HG03103 (cell line): Measurements from ENCODE around the gene TCAP.
A peak's percentile ranks its signal among the peaks of the same experiment; 100 is the strongest.
"Not testable (repeated sequence)": the region's sequence is repeated elsewhere in the genome, so short reads cannot be mapped to it uniquely, and the experiment has no call there.

ENCODE experiments used
- ATAC-seq: cut with Tn5 transposase; IDR thresholded peaks from one replicate; pipeline ENCODE4 v1.9.1; 2021; ENCODE audit warnings: low read depth; ENCODE audit not compliant: unreplicated experiment

The TCAP gene

DNA sequence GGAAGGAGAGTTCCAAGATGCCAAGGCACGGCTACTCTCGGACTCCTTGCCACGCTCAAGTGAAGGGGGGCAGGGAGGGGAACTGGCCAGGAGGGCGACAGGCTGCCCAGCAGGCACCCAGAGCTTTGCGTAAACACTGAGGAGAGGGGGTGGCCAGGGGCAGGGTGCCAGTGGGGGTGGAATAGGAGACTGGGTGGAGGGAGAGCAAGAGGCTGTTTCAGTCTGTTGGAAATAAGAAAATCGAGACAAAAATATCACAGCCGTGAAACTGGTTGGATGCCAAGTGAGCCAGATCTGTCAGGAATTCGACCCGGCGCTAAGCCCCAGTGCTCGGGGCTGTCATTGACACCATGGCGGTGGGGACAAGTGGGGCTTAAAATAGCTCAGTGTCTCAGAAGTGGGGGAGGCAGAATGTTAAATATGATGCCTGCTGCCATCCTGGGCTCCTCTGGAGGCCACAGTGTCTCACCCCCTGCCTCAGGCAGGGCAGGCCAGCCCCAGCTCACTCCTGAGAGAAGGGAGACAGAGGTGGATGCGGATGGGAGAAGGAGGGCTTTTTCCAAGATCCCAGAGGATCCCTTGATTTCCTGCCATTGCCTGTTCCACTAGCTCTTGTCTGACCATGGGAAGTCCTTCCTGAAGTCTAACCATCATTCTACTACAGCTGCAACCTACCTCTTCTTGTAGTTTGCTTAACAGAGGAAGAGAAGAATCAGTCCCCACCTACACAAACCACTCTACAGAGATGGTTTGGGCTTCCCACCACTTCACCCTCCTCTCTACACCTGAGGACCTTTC lies 12.6 kb downstream of the TCAP start:
- no peak for ATAC-seq

DNA sequence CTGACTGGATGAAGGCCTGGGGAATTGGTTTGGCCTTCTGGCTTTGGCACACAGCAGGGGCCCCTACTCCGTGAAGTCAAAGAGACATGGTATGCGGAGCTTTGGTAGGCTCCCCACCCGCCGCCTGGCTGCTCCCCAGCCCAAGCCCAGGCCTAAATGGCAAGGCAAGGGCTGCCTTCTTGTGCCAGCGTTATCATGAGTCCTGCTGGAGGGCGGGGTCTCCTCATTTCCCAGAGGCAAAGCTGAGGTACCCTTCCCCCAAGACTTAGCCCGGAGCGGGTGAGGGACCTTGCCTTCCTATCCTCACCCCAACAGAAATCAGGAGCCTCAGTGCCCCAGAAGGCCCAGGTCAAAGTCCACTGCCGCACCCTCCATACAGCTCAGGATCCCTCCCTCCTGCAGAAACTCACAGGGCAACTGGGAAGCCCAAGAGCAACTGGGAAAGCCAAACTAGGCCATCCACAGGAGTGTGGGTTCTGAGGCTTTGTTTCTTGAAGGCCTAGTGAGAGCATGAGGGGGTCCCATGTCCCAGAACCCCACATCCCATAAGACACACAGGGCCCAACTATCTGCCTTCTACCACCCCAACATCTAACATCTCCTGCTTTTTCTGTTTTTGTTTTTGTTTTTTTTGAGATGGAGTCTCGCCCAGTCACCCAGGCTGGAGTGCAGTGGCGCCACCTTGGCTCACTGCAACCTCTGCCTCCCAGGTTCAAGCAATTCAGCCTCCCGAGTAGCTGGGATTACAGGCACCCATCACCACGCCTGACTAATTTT lies 13.4 kb downstream of the TCAP start:
- ATAC-seq, result no peak

DNA sequence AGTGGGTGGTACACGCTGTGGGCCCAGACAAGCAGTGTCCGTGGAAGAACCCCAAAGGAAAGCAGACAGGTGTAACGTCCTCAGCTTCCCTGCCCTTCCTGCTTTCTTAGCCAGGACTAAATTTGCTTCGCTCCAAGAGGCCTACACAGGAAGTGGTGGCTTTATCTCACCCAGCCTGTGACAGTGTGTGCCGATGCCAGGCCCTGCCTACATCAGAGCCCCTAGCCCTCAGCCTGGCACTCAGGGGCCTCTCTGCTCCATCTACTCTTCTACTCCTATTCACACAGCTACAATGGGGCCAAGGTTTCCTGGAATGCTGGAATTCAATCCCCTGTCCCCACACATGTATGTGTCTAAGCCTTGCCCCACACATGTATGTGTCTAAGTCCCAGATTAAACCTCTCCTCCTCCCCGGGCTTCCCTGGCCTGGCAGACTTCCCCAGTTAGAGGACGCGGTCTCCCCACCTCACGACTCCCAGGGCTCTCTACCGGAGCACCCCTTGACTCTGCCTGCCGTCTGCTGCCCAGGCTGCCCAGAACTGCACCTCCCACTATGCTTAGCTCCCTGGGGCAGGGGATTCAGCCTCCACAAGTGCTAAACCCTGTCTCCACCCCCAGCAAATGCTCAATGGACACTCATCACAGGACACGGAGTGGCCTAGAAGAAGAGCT lies 14.5 kb downstream of the TCAP start:
- no peak for ATAC-seq

DNA sequence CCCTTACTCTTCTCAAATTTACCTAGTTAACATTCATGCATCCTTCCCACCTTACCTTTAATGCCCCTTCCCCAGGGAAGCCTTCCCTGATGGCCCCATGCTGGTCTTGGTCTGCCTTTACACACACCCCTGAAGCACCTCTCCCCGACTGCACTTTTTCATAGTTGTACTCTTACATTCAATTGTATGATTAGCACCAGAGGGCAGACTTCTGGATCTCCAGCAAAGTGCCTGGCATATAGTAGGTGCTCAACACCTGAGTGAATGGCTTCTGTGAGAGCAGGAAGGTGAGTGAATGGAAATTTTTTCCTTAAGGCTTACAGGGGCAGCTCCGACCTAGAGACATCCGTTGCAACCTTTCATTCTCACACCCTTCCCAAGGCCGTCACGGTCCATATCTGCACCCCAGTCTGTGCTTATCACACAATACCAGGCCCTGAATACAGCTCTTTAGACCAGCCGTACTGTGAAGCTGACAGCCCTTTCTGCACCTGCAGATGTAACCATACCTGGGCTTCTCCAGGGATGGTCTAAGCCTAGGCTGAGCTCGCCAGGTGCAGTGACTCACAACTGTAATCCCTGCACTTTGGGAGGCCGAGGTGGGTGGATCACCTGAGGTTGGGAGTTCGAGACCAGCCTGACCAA lies 18.3 kb downstream of the TCAP start:
- no peak for ATAC-seq

DNA sequence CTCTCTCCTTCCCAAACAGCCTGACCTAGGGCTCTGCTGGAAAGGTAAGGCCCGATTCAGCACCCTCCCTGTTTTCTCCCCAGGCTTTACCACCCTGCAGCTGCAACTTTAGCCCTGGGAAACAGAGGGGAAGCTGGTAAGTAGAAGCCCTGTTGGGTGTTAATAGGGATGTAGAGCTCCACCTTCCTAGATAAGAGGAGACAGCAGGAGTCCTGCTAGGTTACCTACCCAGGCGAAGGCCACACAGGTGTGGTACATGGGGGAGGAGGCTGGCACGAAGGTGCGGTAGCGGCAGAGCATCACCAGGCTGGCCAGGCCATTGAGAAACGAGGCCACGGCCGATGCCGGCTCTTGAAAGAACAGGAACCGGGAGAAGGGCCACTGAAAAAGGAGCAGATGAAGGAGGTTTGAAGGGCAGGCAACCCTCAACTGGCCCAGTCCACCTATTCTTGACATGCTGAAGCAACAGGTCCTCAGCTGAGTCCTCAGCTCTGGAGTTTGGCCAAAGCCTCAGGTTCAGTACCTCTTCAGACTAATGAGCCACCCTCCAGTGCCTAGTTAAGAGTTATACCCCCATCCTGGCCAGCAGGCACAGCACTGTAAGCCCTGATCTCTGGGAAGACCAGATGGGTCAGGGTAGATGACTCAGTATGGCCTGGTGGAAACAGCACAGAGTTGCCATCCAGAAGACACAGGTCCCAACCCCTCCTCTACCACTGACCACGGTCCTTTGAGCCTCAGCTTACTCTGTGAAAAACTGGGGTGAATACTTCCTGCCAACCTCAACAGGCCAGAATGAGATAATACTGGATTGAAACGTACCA lies 19.4 kb downstream of the TCAP start:
- ATAC-seq, result no peak

DNA sequence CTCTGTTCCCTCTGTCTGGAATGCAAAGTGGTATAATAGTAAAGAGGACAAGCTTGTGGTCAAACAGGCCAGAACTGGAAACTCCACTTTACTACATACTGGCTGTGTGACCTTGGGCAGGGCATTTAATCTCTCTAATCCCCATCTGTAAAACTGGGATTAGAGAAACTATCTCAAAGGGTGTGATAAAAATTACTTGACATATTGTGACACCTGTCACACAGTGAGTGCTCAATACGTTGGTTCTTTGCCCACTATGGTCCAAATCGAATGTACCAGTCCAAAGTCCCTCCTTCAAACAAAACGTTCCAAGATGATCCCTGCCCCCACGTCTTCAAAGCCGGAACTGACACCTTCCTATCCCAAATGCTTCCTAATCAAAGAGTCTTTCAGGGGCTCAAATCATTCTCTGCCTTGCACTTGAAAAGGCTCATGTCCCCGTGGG lies 22.0 kb downstream of the TCAP start:
- no peak for ATAC-seq

DNA sequence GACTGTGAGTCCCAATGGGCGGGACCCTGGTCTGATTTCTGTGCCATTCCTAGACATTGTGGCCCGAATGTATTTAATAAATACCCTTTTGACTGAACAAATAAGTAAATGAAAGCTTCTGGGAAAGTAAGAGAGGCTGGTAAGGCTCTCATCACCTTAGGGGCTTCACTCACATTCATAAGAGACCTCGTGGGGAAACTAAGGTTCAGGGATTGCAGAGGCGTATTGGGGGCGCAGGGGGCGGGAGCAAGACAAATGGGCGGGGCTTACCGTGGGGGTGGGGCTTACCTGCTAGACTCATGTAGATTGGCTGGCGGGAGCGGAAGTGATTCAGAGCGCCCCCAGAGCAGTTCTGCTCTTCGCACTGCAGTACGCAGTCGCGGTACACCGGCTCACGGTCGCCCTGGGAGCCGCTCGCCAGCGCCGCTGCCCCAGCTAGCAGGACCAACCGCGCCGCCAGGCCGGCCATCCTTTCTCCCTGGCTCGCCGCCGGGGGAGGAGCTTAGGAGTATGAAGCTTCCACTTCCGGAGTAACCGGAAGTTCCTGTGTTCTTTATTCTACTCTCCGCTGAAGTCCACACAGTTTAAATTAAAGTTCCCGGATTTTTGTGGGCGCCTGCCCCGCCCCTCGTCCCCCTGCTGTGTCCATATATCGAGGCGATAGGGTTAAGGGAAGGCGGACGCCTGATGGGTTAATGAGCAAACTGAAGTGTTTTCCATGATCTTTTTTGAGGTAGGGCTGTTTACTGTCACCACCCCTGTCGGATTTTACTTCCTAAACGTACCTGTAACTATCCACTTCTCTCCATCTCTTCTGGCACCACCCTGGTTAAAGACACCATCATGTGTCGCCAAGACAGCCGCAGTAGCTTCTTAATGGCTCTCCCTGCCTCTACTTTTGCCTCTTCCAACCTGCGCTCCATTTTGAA lies 22.7 kb downstream of the TCAP start, which contains the start of gene PGAP3:
Gene PGAP3, minus strand, starts transcription at position 512 of the 929 bp plus-strand sequence. Its CDS starts 43 bp downstream, at position 469.
- ATAC-seq, result peak; percentile 68

DNA sequence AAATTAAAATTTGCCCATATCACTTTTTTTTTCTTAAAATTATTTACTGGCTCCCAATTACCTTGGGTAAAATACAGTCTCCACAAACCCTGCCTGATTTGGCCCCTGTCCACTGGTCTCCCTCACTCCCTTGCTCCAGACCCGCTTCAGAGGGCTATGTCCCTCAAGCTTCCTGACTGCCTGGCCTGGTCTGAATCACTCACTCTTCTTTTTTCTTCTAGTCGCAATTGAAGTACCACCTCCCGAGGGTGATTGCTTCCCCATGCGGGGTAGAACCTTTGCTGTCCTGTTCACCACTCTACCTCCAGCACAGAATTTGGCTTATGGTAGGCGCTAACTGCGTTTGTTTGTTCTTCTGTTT lies 23.3 kb downstream of the TCAP start:
- ATAC-seq, result no peak

DNA sequence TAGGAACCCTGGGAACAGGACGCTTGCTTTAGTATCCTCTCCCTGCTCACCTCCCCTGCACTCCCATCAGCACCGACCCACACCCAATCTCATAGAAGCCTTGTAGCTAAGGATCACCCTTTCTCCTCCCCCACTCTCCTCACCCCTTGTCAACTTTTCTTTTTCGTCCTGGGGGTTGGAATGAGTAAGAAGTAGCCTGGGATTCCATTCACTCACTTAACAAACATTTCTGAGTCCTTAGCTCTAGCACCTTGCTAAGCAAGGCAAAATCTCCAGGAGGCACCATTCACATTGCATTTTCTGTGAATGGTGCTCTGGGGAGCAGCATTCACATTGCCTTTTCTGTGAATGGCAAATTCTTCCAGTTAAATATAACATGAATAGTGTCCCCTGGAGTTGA lies 23.8 kb downstream of the TCAP start:
- no peak for ATAC-seq

DNA sequence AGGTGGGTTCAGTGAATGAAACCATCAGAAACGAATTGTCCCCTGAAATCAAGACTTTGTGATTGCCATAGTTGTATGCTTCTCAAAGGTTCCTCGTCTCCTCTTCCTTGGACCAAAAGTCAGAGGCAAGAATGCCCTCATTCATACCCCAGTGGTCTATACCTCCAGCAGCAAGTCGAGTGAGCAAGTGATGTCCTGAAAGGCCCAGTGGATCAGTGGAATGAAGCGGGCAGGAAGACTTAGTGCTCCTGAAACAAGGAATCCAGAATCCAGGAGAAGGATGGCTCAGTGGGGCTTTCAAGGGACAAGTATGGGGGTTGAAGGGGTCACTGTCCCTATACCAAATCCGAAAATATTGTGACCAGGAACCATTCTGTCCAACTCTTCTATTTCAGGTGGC lies 29.4 kb downstream of the TCAP start:
- ATAC-seq, result no peak

DNA sequence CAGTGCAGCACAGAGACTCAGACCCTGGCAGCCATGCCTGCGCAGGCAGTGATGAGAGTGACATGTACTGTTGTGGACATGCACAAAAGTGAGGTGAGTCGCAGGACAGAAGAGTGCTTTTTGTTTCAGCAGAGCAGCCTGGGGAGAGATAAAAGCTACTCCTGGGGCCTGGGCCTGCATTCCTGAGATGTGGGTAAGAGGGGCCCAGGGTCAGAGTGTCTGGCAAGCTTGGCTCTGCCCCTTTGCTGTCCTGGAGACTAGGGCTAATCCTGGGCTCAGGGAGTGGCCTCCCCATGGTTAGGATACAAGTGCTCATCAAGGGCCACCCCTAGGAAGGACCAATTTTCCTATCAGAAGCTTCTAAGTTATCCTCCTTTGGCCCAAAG lies 29.9 kb downstream of the TCAP start:
- no peak for ATAC-seq

DNA sequence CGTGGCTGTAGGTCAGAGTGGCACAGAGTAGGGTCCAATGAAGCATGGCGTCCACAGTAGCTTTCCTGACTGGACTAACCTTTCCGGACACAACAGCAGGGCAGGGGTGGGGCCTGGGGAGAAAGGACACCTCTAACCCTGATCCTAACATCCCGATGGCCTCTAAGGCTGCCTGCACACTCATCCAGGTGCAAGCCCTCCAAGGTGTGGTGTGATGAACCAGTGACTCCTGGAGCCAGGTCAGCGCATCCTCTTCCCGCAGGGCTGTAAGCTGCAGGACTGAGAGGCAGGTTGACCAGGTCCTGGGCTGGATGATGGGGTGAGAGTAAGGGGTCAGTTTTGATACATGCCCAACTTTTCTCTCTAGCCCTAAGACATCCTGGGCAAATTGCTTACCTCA lies 31.6 kb downstream of the TCAP start:
- no peak for ATAC-seq

DNA sequence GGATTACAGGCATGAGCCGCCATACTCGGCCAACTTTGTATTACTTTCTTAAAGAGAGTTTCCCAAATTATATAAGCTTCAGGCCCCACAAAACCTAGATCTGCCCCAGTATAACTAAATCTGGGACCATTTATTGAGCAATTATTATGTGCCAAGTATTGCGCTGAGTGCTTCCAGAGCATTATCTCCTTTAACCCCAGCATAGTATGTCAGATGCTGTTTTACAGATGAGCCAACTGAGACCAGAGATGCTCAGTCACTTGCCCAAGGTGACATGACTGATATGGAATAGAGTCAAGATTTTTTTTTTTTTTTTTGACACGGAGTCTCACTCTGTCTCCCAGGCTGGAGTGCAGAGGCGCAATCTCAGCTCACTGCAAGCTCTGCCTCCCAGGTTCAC lies 32.8 kb downstream of the TCAP start:
- no peak for ATAC-seq

DNA sequence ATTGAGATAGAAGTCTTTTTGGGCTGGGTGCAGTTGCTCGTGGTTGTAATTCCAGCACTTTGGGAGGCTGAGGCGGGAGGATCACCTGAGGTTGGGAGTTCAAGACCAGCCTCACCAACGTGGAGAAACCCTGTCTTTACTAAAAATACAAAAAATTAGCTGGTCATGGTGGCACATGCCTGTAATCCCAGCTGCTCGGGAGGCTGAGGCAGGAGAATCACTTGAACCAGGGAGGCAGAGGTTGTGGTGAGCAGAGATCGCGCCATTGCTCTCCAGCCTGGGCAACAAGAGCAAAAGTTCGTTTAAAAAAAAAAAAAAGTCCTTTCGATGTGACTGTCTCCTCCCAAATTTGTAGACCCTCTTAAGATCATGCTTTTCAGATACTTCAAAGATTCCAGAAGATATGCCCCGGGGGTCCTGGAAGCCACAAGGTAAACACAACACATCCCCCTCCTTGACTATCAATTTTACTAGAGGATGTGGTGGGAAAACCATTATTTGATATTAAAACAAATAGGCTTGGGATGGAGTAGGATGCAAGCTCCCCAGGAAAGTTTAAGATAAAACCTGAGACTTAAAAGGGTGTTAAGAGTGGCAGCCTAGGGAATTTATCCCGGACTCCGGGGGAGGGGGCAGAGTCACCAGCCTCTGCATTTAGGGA lies 34.1 kb downstream of the TCAP start:
- not testable (repeated sequence) for ATAC-seq

DNA sequence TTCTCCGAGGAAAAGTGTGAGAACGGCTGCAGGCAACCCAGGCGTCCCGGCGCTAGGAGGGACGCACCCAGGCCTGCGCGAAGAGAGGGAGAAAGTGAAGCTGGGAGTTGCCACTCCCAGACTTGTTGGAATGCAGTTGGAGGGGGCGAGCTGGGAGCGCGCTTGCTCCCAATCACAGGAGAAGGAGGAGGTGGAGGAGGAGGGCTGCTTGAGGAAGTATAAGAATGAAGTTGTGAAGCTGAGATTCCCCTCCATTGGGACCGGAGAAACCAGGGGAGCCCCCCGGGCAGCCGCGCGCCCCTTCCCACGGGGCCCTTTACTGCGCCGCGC lies 34.6 kb downstream of the TCAP start, which contains the start of gene ERBB2:
Gene ERBB2, plus strand, starts transcription at position 247 of the 330 bp plus-strand sequence. CDS start 175 bp downstream, outside the sequence.
- ATAC-seq, result no peak

DNA sequence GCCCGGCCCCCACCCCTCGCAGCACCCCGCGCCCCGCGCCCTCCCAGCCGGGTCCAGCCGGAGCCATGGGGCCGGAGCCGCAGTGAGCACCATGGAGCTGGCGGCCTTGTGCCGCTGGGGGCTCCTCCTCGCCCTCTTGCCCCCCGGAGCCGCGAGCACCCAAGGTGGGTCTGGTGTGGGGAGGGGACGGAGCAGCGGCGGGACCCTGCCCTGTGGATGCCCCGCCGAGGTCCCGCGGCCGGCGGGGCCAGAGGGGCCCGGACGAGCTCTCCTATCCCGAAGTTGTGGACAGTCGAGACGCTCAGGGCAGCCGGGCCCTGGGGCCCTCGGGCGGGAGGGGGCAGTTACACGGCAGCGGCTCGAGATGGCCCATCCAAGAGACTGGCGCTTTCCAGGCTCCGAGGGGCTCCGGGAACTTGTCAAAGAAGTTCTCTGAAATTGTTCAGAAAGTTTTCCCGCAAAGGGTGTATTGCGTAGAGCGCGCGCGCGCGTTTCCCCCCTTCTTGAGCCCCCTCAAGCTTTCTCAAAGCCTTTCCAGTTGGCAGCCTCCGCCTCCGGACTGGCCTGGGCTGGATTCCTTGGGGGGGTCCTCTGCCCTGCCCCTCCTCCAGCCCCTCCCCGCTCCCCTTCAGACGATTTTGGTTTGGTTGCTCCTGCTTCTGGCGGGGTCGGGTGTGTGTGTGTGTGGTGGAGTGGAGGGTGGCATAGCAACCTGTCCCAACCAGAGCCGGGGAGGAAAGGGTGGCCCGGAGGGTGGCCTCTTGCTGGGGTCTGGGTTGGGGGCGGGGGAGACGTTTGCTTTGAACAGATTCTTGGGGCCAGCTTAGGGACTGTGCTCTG lies 35.2 kb downstream of the TCAP start:
- ATAC-seq, result no peak

DNA sequence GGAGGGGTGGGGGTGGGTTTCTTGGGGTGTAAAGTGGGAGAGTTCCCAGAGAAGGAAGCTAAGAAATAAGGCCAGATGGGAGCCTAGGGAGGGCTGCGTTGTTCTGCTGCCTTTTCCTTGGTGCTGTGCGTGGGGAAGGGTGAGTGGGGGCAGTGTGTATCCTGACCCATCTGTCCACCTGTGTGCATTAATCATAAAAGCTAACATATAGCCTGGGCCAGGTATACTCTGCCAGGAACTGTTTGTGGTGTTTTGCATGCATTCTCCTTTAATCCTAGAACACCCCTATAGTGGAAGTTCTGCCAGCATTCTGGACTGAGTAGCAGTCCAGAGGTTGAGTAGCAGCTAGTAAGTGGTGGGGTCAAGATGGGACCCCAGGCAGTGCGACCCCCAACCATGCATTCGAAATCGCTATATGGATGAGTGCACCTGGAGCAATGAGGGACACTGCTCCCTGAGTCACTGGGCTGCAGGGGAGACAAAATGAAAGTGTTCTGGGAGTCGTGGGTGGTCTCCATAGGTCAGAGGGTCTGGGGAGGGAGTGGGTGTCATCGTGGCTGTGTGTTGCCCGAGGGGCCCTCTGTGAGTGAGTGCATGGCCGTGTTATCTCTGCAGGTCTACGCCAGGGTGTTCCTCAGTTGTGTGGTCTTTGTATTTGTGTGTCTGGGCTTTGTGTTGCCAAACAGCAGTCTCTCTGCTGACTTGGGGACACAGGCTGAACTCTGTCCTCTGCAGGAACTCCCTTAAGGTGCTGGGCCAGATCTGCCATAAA lies 36.0 kb downstream of the TCAP start:
- ATAC-seq, result no peak
